ENCODE measurements around the gene AP5Z1.

DNA sequence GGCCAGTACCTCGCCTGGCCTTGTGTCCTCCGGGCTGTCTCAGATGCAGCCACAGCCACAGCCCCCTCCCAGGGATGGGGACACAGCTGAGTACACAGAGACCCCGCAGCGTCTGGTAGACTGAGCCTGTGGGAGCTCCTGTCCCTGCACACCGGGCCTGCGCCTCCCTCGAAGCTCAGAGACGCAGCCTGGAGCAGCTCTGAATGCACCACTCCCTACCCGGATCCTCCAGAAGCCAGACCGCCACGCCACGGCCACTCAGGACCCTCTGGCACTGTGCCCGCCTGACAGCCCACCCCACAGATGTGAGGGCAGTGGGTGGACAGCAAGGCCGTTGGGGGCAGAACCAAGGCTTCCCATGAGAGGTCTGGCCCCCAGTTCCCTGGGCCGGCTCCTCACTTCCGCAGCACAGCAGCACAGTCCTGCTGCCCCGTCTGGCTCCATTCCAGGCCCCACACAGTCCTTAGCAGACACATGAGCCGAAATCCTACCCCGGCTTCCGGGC lies 45.6 kb downstream of the AP5Z1 start:
- TF ChIP-seq, protein P1, sequence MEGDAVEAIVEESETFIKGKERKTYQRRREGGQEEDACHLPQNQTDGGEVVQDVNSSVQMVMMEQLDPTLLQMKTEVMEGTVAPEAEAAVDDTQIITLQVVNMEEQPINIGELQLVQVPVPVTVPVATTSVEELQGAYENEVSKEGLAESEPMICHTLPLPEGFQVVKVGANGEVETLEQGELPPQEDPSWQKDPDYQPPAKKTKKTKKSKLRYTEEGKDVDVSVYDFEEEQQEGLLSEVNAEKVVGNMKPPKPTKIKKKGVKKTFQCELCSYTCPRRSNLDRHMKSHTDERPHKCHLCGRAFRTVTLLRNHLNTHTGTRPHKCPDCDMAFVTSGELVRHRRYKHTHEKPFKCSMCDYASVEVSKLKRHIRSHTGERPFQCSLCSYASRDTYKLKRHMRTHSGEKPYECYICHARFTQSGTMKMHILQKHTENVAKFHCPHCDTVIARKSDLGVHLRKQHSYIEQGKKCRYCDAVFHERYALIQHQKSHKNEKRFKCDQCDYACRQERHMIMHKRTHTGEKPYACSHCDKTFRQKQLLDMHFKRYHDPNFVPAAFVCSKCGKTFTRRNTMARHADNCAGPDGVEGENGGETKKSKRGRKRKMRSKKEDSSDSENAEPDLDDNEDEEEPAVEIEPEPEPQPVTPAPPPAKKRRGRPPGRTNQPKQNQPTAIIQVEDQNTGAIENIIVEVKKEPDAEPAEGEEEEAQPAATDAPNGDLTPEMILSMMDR (IDR thresholded peaks at IDR 0.05) = no peak
- TF ChIP-seq EP300 (IDR thresholded peaks at IDR 0.05) (no peak), POLR2AphosphoS5 (IDR thresholded peaks at IDR 0.05) (no peak)

Measured in suprapubic skin (tissue), 4 donors.